Superior temporal gyrus (tissue), 1 donor: ENCODE measurements around the gene RSU1.
A peak's percentile ranks its signal among the peaks of the same experiment; 100 is the strongest.

Experiments used
- DNase-seq: peaks from one replicate; pipeline ENCODE4 v3.0.0-alpha.2; 2016; ENCODE audit errors: extremely low spot score

Gene RSU1

DNA sequence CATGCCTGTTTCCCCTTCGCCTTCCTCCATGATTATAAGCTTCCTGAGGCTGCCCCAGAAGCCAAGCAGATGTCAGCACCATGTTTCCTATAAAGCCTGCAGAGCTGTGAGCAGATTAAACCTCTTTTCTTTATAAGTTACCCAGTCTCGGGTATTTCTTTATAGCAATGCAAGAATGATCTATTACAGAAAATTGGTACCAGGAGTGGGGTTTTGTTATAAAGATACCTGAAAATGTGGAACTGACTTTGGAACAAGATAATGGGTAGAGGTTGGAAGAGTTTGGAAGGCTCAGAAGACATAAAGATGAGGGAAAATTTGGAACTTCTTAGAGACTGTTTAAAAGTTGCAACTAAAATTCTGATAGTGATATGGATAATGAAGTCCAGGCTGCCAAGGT, 4.8 kb upstream of the RSU1 start:
- no peak for DNase-seq

DNA sequence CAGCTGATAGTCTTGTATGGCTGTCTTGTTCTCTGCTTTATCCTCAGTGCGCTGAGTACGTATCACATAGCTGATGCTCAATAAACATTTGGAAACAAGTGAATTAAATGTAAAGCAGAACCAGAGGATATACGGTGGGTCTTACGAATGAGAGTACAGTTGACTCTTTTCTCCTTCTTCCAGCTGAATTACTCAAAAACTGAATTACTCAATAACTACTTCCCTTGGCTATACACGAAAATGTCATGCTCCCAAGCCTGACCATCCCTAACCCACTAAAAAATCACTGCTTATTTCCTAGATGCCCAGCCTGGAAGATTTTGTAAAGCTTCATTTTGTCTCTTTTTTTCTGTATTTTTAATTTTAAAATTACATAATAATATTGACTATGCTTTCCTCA, 3.2 kb upstream of the RSU1 start:
- no peak for DNase-seq

DNA sequence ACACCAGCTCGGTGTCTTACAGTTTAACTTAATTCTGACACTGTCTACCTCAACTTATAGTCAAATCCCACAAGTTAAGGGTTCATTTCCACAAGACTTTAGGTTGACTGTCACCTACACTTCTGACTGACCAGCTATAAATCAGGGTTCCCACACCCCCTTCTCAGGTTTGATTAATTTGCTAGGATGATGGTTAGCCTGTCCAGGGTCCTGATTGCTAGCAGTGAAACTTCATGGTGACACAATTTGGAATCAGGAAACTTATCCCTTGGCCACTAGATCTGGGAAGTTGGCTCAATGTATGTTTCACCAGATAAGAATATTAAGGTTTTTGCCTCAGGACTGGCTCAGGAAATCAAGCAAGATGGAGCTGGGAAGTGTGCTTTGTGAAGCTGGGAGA, 2.8 kb upstream of the RSU1 start:
- no peak for DNase-seq

DNA sequence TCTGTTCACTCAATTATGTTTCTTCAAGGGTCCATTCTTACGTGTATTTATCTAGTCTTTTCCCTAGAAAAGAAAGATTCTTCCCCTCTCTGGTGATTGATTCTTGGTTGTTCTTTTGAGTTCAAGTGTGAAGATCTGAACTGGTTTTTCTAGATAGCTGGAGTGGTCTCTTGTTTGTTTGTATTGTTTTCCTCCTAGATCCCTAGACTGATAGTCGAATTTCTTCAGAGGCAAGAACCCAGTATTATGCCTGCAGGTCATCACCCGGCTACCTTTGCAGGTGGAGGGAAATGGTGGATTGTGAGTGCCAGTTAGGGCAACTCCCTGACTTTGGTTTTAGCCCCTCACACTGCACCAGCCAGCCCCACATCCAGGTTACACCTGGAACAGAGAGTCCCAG, 2.2 kb upstream of the RSU1 start:
- DNase-seq: no peak

DNA sequence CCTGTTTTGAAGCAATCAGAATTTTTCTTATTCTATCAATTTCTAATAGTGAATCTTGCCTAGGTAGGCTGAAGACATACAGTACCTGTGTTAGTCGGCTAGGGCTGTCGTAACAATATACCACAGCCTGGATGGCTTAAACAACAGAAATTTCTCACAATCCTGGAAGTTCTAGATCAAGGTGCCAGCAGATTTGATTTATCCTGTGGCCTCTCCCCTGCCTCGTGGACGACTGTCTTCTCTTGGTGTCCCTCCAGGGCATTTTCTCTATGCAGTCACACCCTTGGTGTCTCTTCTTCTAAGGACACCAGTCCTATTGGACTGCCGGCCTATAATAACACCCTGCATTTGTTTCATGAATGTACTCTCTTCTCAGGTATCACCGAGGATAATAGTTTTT, 1.8 kb upstream of the RSU1 start:
- DNase-seq: no peak

DNA sequence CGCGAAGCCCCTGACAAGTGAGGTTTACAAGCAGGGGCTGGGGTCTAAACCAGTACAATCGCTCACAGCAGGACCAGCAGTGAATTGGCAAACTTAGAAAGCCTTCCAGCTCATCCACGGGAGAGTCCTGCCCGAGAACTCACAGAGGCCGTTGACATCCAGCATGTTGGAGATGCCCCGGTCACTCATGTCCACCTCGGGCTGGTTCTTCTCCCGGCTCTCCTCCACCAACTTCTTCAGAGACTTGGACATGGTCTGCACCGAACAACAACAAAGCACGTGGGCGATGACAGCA, 447 bp downstream of the RSU1 start:
- no peak for DNase-seq

DNA sequence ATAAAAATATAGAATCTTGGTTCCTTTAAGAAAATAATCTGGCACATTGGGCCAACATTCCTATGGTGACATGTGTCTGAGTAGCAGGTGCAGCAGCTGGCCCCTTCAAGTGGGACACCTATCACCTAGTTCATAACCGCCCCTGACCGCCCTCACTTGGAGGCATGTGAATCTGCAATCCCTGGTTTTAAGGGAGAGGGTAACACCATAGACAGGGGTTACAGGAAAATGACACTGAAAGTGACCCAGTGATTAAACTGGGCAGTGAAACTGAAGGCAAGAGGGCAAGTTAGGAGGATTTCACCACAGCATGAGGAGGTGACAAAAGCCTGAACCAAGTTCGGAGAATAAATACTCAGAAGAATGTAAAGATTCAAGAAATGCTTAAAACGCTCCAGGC, 1.1 kb downstream of the RSU1 start:
- no peak for DNase-seq

DNA sequence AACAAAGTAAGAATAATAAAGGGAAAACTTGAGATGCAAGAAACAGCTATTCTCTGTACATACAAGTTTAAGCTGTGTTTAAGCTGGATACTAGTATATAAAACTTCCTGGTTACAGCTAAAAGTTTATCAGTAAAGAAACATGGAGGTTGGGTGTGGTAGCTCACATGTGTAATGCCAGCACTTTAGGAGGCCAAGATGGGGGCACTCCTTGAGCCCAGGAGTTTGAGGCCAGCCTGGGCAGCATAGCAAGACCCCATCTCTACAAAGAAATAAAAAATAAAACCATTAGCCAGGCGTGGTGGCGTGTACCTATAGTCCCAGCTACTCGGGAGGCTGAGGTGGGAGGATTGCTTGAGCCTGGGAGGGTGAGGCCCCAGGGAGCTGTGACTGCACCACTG, 3.2 kb downstream of the RSU1 start:
- DNase-seq: no peak

DNA sequence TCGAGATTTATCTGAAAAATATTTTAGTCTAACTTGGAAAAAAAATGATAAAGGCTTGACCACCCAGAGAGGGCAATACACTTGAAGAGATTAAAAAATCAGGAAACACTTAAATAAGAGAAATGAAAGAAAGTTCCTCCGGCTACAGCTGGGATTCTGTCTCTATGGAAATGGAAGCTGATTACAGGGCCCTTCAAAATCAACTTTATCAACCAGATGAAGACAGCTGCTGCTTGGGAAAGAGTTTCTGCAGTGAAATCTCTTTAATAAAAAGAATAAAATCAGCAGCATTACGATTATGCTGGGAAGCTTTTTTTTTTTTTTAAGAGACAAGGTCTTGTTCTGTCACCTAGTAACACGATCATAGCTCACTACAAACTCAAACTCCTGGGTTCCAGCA, 4.5 kb downstream of the RSU1 start:
- DNase-seq: no peak

DNA sequence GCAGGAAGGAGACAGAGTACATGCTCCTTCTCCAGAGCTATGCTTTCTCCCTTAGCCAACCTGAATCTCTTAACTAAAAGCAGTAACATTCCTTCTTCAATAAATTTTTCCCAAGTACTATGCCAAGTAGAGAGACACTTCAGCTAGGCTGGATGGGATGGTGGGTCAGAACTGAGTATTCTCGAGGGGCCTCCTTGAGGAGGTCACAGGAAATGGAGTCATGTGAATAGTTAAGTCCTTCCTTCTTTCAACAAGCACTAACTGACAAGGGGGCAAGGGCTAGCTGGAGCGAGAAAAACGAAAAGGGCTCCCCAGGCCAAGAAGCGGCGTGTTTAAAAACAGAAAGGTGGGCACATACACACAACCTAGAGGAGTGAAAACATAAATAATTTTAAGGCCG, 5.5 kb downstream of the RSU1 start:
- no peak for DNase-seq

DNA sequence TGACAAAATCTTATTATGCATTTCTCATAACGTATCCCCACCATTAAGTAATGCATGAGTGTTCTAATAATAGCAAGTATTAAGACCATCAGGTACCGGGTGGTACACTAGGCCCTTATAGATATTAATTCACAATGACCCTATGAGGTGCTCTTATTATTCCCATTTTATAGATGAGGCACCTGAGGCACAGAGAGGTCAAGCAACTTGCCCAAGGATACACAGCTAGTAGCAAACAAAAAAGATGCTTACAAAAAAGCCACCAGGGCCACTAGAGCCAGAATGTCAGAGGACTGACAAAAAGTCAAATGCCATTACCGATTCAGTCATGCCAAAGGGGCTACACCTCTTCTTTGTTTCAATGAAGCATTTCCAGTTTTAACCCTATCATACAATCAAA, 5.9 kb downstream of the RSU1 start:
- no peak for DNase-seq

DNA sequence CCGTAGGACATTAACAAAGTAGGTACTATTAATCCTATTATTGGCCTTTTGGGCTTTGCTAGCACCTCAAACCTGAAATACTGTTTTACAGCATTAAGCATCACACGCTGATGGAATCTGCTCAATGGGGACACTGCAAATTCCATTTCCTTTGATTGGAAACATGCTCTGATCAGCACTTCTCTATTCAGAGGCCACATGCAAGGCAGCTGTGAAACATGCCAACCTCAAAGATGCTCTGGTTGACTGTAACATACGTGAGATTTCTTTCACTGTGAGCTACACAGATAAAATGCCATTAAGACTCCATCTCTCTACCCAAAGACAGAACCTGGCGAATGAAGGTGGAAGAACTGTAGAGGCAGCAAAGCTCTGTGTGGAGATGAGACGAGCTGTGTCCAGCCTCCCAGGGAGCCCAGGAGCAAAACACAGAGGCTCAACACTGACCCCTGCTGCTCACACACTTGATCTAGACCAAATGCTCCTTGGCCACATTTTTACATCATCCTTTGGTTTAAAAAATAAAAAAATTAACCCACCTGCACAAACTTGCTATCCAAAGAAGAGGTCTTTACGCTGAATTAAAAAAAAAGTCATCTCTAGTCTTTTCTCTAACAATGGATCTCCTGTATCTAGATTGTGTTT, 8.0 kb downstream of the RSU1 start:
- peak; percentile 64 for DNase-seq

DNA sequence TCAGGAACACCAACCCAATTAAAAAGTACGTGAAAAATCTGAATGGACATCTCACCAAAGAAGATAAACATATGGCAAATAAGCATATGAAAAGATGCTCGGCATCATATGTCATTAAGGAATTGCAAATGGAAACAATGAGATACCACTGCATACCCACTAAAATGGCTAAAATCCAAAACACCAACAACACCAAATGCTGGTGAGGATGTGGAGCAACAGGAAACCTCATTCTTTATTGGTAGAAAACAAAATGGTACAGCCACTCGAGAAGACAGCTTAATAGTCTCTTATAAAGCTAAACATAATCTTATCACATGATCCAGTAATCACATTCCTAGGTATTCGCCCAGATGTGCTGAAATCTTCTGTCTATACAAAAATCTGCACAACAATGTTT, 13.1 kb downstream of the RSU1 start:
- no peak for DNase-seq

DNA sequence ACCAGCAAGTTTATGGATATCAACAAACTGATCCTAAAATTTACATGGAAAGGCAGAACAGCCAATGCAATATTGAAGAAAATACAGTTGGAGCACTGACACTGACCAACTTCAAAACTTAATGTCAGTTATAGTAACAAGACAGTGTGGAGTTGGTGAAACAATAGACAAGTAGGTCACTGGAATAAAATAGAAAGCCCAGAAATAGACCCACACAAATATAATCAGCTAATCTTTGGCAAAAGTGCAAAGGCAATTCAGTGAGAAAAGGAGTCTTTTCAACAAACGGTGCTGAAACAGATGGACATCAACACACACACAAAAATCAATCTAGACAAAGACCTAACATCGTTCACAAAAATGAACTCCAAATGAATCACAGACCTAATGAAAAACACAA, 13.8 kb downstream of the RSU1 start:
- DNase-seq: no peak

DNA sequence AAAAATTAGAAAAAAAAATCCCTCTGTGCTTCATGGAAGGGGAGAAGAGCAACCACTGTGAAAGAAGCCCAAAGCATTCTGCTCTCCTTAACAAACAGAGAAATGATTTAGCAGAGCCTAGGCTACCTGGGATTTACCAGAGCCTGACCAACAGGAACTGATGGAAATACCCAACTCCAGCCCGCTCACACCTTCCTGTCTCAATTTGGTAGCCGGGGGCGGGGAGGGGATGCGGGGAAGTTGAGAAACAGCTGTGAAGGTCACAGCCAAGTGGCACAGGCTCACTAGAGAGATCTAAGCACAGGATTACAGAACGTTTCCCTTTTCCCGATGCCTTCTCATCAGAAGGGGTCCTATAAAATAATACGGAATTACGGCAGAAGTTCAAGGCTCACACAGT, 17.6 kb downstream of the RSU1 start:
- DNase-seq: no peak

DNA sequence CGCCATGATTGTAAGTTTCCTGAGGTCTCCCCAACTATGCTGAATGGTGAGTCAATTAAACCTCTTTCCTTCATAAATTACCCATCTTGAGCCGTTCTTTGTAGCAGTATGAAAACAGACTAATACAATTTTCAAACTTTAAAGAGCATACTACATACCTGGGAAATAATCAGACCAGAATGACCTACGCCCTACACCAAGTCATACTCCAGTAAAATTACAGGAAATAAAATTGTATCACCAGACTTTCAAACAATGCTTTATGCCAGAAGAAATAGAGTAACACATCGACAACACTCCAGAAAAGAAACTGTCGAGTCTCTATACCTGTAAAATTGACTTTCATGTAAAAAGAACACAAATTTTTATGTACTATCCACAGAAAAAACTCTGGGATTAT, 18.7 kb downstream of the RSU1 start:
- DNase-seq: no peak

DNA sequence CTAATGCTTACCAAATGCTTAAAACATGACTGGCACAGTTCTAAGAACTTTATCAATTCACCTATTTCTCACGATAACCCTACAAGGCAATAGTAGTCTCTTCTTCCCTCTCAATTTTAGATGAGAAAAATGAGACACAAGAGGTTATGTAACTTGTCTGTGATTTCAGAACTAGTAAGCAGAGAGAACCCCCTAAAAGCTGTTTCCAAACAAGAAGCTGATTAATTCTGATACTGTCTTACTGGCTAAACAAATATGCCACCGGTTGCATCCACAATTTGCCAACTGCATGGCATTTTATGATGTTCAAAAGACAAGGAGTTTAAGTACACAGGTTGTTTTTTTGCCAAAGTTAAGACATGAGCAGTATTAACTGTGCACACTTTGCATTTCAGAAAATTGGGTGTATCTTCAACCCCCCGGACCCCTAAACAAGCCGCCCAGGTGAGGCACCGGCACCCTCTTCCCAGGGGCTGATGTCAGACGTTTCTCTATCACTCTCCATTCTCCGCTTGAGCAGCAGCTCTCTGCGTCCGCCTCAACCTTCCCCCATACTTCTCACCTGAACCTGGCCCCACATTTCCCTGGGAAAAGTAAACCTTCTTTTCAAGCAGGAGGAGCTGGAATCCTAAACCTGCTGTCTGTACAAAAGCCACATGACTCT, 21.7 kb downstream of the RSU1 start:
- DNase-seq: no peak

DNA sequence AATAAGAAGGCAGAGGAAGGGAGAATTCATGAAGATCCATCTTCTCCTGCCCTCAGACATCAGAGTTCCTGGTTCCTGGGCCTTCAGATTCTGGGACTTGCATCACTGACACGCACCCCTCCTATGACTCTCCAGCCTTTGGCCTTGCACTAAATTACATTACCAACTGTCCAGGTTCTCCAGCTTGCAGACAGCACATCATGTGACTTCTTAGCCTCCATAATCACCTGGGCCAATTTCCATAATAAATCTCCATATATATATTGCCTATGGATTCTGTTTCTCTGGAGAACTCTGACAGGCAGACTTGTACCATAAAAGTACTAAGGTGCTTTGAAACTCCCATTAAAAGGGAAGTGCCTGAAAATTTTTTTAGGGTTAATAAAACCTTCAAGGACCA, 23.2 kb downstream of the RSU1 start:
- DNase-seq: no peak

DNA sequence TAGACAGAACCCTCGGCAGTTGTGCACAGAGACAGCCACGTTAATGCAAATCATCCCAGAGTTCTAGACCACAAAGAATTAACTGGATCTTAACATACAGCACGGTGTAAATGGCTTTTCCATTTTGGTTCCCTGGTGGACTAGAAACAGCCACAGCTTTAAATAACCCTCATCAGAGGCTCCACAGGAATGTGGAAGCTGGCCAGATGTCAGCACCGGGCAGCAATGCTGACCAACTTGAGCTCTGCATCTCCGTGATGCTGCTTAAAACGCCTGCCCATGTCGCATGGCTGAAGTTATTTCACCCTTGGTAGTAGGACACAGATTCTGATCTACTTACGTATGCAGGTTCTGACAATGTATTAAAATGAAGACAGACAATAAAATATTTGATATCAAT, 24.5 kb downstream of the RSU1 start:
- DNase-seq: no peak

DNA sequence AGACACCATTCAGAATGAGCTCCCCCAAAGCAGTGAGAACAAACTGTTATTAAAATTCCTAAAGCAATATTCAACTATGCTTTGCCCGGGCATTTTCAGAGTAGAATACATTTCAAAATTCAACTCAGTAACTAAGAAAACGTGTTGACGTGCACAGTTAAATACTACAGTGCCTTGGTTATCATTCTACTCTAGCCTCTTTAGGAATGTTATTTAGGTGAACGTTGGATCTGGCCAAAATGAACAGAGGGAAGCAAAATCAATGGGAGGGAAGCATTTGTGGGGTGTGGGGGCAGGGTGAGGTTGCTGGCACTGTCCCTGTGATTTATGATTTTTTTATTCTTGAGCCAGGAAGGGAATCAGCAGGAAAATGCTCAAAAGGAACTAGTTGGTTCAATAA, 27.5 kb downstream of the RSU1 start:
- DNase-seq: no peak

DNA sequence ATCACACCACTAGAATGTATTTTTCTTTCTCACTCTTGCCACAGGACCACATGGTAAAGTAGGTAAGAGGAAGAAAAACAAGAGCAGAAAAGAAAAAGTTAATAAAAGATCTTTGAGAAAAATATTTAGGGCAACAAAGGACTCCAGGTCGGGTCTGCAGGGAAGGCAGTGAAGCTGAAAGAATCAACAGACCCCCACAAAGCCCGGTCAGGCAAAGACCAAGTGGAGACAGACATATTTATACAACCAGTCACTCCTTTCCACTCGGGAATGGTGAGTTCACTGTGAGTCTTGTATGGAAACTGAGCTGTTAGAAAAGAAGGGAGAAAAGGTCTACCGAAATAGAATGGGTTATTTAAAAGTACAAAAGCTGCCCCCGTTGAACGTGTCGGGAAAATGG, 28.0 kb downstream of the RSU1 start:
- no peak for DNase-seq

DNA sequence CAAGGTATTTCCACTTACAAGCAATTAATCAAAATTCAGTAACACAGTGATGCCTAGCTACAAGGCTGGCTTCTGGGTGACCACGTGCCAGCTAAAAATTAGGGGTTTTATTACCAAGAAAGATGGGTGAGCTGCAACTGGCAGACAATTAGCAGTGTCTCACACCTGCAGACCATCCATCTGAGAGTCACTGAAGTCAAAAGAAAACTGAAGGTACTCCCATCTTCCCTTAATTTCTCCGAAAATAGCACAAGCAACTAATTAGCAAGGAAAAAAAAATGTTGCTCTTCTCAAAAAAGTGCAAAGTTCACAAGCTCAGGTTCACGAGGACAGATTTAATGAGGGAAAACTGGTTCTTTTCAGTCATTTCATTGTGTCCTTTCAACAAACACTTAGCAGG, 28.4 kb downstream of the RSU1 start:
- DNase-seq: no peak

DNA sequence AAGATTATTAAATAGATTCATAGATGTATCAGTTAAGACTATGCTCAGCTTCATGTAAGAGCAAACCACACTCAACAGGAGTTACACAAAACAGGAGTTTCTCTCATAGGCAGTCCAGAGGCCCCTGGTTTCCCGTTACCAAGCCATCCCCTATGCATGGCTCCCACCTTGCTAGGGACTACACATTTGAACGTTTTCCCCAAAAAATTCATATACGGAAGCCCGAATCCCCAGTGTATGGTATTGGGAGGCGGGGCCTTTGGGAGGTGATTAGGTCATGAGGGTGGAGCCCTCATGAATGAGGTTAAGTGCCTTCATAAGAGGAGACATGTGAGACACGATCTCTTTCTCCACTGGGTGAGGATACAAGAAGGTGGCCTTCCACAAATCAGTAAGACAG, 29.1 kb downstream of the RSU1 start:
- no peak for DNase-seq

DNA sequence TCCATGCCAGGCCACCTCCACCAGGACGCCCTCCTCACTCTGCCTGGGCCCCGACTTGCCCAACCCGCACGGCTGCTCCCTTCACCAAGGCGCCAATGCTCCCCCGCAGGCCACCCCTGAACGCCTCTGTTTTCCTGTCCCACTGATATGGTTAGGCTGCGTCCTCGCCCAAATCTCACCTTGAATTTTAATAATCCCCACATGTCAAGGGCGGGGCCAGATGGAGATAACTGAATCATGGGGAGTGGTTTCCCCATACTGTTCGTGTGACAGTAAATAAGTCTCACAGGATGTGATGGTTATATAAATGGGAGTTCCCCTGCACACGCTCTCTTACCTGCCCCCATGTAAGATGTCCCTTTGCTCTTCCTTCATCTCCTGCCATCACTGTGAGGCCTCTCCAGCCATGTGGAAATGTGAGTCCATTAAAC, 29.8 kb downstream of the RSU1 start:
- DNase-seq: no peak
